HG02885 (cell line): ENCODE results near the gene MELTF.
"Not testable (repeated sequence)": the region's sequence is repeated elsewhere in the genome, so short reads cannot be mapped to it uniquely, and the experiment has no call there.

ENCODE experiments used
- ATAC-seq: cut with Tn5 transposase; IDR thresholded peaks from one replicate; pipeline ENCODE4 v1.9.1; 2021; ENCODE audit warnings: mild to moderate bottlenecking; ENCODE audit not compliant: unreplicated experiment, poor library complexity

The MELTF gene

GRCh38 chr3:197029511-197030167 is at the start of gene MELTF:
MELTF (minus strand) TSS chr3:197029817; CDS start chr3:197029702, 115 bp downstream.
- ATAC-seq = peak; percentile 82

- ATAC-seq = no peak
Measured at GRCh38 chr3:197076415-197076814, 46.8 kb upstream of the MELTF start.

GRCh38 chr3:197068077-197068476 is 38.5 kb upstream of the MELTF start:
- ATAC-seq = no peak

- ATAC-seq = no peak
Measured at GRCh38 chr3:197064771-197065170, 35.2 kb upstream of the MELTF start.

GRCh38 chr3:197062446-197062845 is 32.8 kb upstream of the MELTF start:
- no peak for ATAC-seq

- ATAC-seq = not testable (repeated sequence)
Measured at GRCh38 chr3:197051637-197052036, 22.0 kb upstream of the MELTF start.

- peak; percentile 63 for ATAC-seq
Measured at GRCh38 chr3:197050511-197050910, 20.9 kb upstream of the MELTF start.

- ATAC-seq = no peak
Measured at GRCh38 chr3:197042539-197042938, 12.9 kb upstream of the MELTF start.

- no peak for ATAC-seq
Measured at GRCh38 chr3:197041875-197042488, 12.4 kb upstream of the MELTF start.

- ATAC-seq = no peak
Measured at GRCh38 chr3:197040658-197041057, 11.0 kb upstream of the MELTF start.

GRCh38 chr3:197038679-197039462 is 9.3 kb upstream of the MELTF start:
- ATAC-seq = no peak

GRCh38 chr3:197035577-197035976 is 6.0 kb upstream of the MELTF start:
- no peak for ATAC-seq

GRCh38 chr3:197034778-197035177 is 5.2 kb upstream of the MELTF start:
- ATAC-seq = not testable (repeated sequence)

GRCh38 chr3:197033764-197034163 is 4.1 kb upstream of the MELTF start:
- not testable (repeated sequence) for ATAC-seq

GRCh38 chr3:197031315-197032285 is 2.0 kb upstream of the MELTF start:
- no peak for ATAC-seq

- no peak for ATAC-seq
Measured at GRCh38 chr3:197030379-197031314, 1.0 kb upstream of the MELTF start.

GRCh38 chr3:197028728-197029510 is 698 bp downstream of the MELTF start:
- no peak for ATAC-seq
